Measurements from ENCODE around the gene GRID2.

Gene GRID2

DNA sequence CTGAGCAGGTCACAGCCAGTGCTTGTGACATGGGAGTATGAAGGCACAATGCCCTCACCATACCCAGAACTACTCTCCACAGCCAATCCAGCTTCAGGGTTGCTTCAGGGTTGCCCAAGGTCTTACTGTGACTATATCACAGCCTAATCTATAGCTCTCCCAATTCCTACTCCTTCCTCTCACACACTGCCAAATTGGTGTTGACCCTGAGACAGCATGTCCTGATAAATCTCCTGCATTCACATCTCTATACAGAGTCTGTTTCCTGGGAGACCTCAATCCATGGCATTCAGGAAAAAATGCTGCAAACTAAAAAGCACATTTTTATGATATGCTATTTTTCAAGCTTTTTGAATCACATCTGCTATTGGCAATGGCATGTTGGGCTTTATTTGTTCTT is 456.7 kb downstream of the GRID2 start:
- no peak for FAIRE-seq

- FAIRE-seq, result no peak
Measured at GRCh38 chr4:92776080-92776479, 472.3 kb downstream of the GRID2 start.

- no peak for FAIRE-seq
Measured at GRCh38 chr4:92789741-92790140, 486.0 kb downstream of the GRID2 start.

GRCh38 chr4:92791871-92792440 is 488.2 kb downstream of the GRID2 start:
- no peak for FAIRE-seq

GRCh38 chr4:92809381-92809780 is 505.6 kb downstream of the GRID2 start:
- no peak for FAIRE-seq

- no peak for FAIRE-seq
Measured at GRCh38 chr4:92812652-92813051, 508.9 kb downstream of the GRID2 start.

GRCh38 chr4:92814677-92815076 is 510.9 kb downstream of the GRID2 start:
- FAIRE-seq, result no peak

DNA sequence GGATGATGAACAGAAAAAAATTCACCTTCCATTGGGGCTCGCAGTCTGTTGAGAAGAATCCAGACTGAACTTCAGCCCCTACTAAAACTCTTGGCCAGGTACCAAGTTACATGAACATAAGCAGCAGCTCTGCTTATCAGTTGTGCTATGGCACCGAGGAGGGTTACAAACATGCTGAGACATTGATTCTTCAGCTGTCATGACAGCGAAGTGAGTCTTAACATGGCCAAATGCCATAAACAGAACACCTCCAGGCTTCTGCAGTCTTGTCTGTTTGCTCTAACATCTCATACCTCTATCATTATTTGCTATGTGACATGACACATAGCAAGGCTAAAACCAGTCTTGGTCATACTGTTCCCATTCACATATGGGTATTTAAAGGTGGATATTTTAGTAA is 521.5 kb downstream of the GRID2 start:
- no peak for FAIRE-seq

DNA sequence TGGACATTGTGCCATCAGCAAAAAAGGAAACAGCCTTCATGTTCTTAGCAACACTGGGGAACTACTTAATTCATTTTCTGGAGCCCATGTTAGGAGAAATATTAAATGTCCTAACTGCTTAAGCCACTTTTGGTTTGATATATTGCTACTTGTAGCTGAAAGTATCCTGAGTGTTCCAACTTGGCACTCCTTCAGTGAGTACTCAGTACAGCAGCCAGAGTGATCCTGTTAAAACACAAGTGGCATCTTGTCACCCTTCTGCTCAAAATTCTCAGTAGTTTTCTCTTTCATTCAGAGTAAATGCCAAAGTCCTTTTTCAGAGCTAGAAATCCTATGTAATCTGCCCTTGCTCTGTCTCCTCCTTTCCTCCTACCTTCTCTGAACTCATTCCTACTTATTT is 522.0 kb downstream of the GRID2 start:
- FAIRE-seq, result no peak

DNA sequence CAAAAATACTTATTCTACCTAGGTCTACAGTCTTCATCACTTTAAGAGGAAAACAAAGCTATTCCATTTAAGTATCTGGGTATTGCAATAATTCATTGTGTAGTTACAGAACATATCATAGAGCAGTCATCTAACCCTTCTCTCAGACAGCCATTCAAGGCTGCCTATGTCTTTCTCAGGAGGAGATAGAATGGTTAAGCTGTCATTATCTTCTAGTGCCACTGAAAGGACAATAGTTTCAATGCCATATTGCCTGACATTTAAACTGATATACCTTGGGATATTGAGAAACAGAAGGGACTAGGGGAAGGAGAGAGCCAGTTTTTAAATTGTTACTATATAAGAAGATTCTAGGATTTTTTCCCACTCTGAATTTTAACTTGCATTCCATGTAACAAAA is 527.0 kb downstream of the GRID2 start:
- FAIRE-seq, result no peak

DNA sequence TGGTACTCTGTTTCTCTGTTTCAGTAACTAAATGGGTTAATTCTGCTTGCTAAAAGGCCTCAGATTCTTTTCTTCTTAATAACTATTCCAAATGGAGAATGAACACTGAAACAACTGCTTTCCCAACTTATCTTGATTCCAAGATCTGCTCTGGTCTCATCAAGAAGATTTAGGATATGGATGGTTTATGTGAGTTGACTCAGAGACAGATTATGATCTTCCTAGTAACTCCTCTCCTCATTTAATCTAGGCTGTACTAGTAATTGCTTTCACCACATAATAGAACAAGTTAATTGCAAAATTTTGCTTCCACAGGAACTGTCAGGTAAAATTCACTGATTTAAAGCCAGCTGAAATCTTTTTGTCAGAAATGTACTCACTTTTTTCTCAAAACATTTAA is 537.1 kb downstream of the GRID2 start:
- FAIRE-seq, result no peak

DNA sequence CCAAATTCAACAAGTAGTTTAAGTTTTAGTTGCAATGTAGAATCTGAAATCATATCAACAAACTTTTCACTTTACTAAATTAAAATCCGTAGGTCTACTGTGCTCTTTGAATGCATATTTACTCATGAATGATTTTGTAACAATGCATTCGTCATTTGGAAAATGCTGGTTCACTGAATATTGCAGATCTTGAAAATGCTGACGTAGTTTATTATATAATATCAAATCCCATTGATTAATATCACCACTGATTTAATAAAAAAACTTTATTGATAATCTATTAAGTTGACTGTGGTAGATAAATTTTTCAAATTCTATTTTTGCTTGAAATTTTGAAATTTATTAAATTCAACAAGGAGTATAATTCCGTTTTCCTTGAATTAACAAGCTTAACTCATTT is 540.0 kb downstream of the GRID2 start:
- no peak for FAIRE-seq

GRCh38 chr4:92847026-92847425 is 543.3 kb downstream of the GRID2 start:
- FAIRE-seq, result no peak

- no peak for FAIRE-seq
Measured at GRCh38 chr4:92862509-92862908, 558.7 kb downstream of the GRID2 start.

- FAIRE-seq, result no peak
Measured at GRCh38 chr4:92864096-92864495, 560.3 kb downstream of the GRID2 start.

DNA sequence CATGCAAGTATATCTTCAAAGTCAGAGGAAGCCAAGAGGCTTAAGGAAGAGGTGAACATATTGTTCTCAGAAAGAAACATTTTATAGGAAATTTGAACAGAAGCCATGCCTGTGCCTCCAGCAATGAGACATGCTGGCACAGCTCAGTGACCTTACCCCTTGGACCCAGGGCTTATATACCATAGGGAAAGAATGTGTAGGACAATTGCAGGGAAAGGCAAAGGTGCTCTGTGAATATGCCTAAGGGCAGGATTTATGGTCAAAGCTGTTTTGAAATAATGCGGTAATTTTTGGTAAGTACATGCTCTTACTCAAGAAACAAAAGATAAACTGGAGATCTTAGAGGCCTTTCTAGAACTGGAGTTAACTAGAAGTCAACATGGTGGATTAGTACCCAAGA is 568.8 kb downstream of the GRID2 start:
- FAIRE-seq, result no peak

DNA sequence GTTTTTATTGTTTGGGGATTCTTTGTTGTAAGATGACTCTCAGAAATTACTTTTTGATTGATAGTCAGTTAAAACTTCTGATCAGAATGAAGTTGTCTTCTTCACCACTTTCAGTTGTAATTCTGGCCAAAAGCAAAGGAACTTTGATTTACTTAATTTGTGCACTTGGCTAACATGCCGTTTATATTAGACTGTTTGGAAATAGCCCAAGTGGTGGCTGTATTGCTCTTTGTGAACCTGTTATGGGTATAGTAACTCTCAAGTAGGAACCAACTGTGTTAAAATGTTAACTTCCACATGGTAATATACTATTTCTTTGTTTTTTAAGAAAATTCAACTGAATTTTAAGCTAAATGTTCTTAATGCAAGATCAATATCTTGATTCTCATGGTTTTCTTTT is 581.9 kb downstream of the GRID2 start:
- no peak for FAIRE-seq

- no peak for FAIRE-seq
Measured at GRCh38 chr4:92952426-92952825, 648.7 kb downstream of the GRID2 start.

- FAIRE-seq, result no peak
Measured at GRCh38 chr4:92952897-92953296, 649.1 kb downstream of the GRID2 start.

GRCh38 chr4:92953462-92953861 is 649.7 kb downstream of the GRID2 start:
- no peak for FAIRE-seq

- FAIRE-seq, result no peak
Measured at GRCh38 chr4:92961881-92962280, 658.1 kb downstream of the GRID2 start.

GRCh38 chr4:92962831-92963230 is 659.1 kb downstream of the GRID2 start:
- FAIRE-seq, result no peak

GRCh38 chr4:92968556-92968955 is 664.8 kb downstream of the GRID2 start:
- no peak for FAIRE-seq

GRCh38 chr4:92968996-92969395 is 665.2 kb downstream of the GRID2 start:
- no peak for FAIRE-seq

GRCh38 chr4:92969650-92970379 is 666.0 kb downstream of the GRID2 start:
- FAIRE-seq, result no peak
